ENCODE data around the gene CGNL1.

DNA sequence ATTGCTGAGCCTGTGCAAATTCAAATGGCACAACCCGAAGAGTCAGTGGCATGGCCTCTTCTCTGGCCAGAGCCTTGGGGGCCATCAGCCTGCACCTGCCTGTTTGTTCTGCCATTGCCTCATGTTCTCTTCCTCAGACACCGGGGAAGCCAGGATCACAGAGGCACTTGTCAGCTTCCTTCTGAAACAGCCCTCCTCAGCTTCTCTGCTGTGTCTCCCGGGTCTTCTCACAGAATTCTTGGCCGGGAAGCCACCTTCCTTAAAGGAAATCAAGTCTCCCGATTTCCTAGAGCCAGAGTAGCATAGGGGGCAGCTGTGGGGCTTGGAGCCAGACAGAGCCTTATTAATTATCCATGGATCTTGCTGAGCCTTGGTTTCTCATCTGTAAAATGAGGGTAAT, 47.4 kb upstream of the CGNL1 start:
- no peak for TF ChIP-seq POLR2AphosphoS5 (IDR thresholded peaks at IDR 0.05)
- TF ChIP-seq, protein P1, sequence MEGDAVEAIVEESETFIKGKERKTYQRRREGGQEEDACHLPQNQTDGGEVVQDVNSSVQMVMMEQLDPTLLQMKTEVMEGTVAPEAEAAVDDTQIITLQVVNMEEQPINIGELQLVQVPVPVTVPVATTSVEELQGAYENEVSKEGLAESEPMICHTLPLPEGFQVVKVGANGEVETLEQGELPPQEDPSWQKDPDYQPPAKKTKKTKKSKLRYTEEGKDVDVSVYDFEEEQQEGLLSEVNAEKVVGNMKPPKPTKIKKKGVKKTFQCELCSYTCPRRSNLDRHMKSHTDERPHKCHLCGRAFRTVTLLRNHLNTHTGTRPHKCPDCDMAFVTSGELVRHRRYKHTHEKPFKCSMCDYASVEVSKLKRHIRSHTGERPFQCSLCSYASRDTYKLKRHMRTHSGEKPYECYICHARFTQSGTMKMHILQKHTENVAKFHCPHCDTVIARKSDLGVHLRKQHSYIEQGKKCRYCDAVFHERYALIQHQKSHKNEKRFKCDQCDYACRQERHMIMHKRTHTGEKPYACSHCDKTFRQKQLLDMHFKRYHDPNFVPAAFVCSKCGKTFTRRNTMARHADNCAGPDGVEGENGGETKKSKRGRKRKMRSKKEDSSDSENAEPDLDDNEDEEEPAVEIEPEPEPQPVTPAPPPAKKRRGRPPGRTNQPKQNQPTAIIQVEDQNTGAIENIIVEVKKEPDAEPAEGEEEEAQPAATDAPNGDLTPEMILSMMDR (IDR thresholded peaks at IDR 0.05) = no peak
- TF ChIP-seq POLR2A (IDR thresholded peaks at IDR 0.05) = no peak
